GM12864 (cell line): ENCODE data around the gene NIF3L1.
A peak's percentile ranks its signal among the peaks of the same experiment; 100 is the strongest.
"Not testable (repeated sequence)": the region's sequence is repeated elsewhere in the genome, so short reads cannot be mapped to it uniquely, and the experiment has no call there.

Experiments used
- DNase-seq: peaks from one replicate; pipeline ENCODE4 v3.0.0-alpha.2; 2011; ENCODE audit warnings: low read depth
- H3K4me3 ChIP-seq: 2 replicates; pipeline ENCODE4 v1.5.1; 2011; ENCODE audit warnings: mild to moderate bottlenecking, low read depth, low read length, control low read depth
- CTCF ChIP-seq: IDR thresholded peaks from 2 replicates; pipeline ENCODE4 v1.5.1; 2011; ENCODE audit warnings: low read depth, mild to moderate bottlenecking, moderate library complexity, low read length, control low read depth, inconsistent platforms; ENCODE audit errors: missing control alignments

NIF3L1 gene

GRCh38 chr2:200877443-200877842 lies 11.7 kb upstream of the NIF3L1 start:
- TF ChIP-seq CTCF: no peak
- H3K4me3 ChIP-seq: no peak overlapping the region
- no peak for DNase-seq

- no peak overlapping the region for H3K4me3 ChIP-seq
- DNase-seq: no peak
- no peak for TF ChIP-seq CTCF
Observed at GRCh38 chr2:200878289-200878880, 10.8 kb upstream of the NIF3L1 start.

GRCh38 chr2:200881715-200882249 lies 7.4 kb upstream of the NIF3L1 start:
- not testable (repeated sequence) for H3K4me3 ChIP-seq, DNase-seq

- no peak for DNase-seq
- no peak for TF ChIP-seq CTCF
- H3K4me3 ChIP-seq: no peak overlapping the region
Observed at GRCh38 chr2:200899482-200899881, 10.3 kb downstream of the NIF3L1 start.

- peak; percentile 84 for TF ChIP-seq CTCF
- peak; percentile 77 for DNase-seq
- H3K4me3 ChIP-seq: no peak overlapping the region
Observed at GRCh38 chr2:200901459-200902072, 12.4 kb downstream of the NIF3L1 start.

GRCh38 chr2:200905618-200906296 lies 16.6 kb downstream of the NIF3L1 start:
- DNase-seq: no peak
- H3K4me3 ChIP-seq: no peak overlapping the region
- peak; percentile 65 for TF ChIP-seq CTCF

GRCh38 chr2:200909958-200910357 lies 20.8 kb downstream of the NIF3L1 start:
- H3K4me3 ChIP-seq: no peak overlapping the region
- DNase-seq: no peak
- TF ChIP-seq CTCF: no peak
